ENCODE measurements around the gene EML4.
"Not testable (repeated sequence)": the region's sequence is repeated elsewhere in the genome, so short reads cannot be mapped to it uniquely, and the experiment has no call there.

EML4 gene

GRCh38 chr2:42172020-42172419, 2.9 kb downstream of the EML4 start:
- no peak for DNase-seq (ENCODE audit: low read depth)

GRCh38 chr2:42172566-42172965, 3.4 kb downstream of the EML4 start:
- no peak for DNase-seq (ENCODE audit: low read depth)

GRCh38 chr2:42173467-42173866, 4.3 kb downstream of the EML4 start:
- DNase-seq (ENCODE audit: low read depth), result not testable (repeated sequence)

- DNase-seq (ENCODE audit: low read depth), result no peak
These were observed 8.0 kb downstream of the EML4 start for GRCh38 chr2:42176992-42177738.

- no peak for DNase-seq (ENCODE audit: low read depth)
These were observed 9.2 kb downstream of the EML4 start for GRCh38 chr2:42178335-42178734.

GRCh38 chr2:42180300-42180699, 11.1 kb downstream of the EML4 start:
- no peak for DNase-seq (ENCODE audit: low read depth)

- no peak for DNase-seq (ENCODE audit: low read depth)
These were observed 13.6 kb downstream of the EML4 start for GRCh38 chr2:42182654-42183308.

GRCh38 chr2:42183775-42184174, 14.6 kb downstream of the EML4 start:
- no peak for DNase-seq (ENCODE audit: low read depth)

- DNase-seq (ENCODE audit: low read depth), result no peak
These were observed 15.2 kb downstream of the EML4 start for GRCh38 chr2:42184346-42184745.

- no peak for DNase-seq (ENCODE audit: low read depth)
These were observed 16.2 kb downstream of the EML4 start for GRCh38 chr2:42185220-42185921.

- no peak for DNase-seq (ENCODE audit: low read depth)
These were observed 17.2 kb downstream of the EML4 start for GRCh38 chr2:42186366-42186765.

- no peak for DNase-seq (ENCODE audit: low read depth)
These were observed 17.9 kb downstream of the EML4 start for GRCh38 chr2:42186945-42187632.

GRCh38 chr2:42187886-42188285, 18.7 kb downstream of the EML4 start:
- no peak for DNase-seq (ENCODE audit: low read depth)

- no peak for DNase-seq (ENCODE audit: low read depth)
These were observed 20.0 kb downstream of the EML4 start for GRCh38 chr2:42189235-42189566.

- no peak for DNase-seq (ENCODE audit: low read depth)
These were observed 21.0 kb downstream of the EML4 start for GRCh38 chr2:42190191-42190590.

- DNase-seq (ENCODE audit: low read depth), result no peak
These were observed 22.3 kb downstream of the EML4 start for GRCh38 chr2:42191285-42192009.

- no peak for DNase-seq (ENCODE audit: low read depth)
These were observed 22.8 kb downstream of the EML4 start for GRCh38 chr2:42192010-42192373.

GRCh38 chr2:42192652-42193566, 23.8 kb downstream of the EML4 start:
- no peak for DNase-seq (ENCODE audit: low read depth)

GRCh38 chr2:42193722-42194187, 24.6 kb downstream of the EML4 start:
- DNase-seq (ENCODE audit: low read depth), result no peak

- no peak for DNase-seq (ENCODE audit: low read depth)
These were observed 25.3 kb downstream of the EML4 start for GRCh38 chr2:42194428-42194827.

- no peak for DNase-seq (ENCODE audit: low read depth)
These were observed 26.4 kb downstream of the EML4 start for GRCh38 chr2:42195559-42195958.

All from non-pigmented ciliary epithelial cell (primary cell).